GM18505 (cell line): Measurements from ENCODE around the gene LRMDA.

Source experiments
- ATAC-seq: cut with Tn5 transposase; IDR thresholded peaks from one replicate; pipeline ENCODE4 v1.9.1; 2021; ENCODE audit not compliant: unreplicated experiment
- POLR2A ChIP-seq: IDR thresholded peaks from 4 replicates; pipeline ENCODE4 v1.6.1; 2011; ENCODE audit warnings: borderline replicate concordance; ENCODE audit not compliant: insufficient read depth, insufficient read length; ENCODE audit errors: extremely low read depth

LRMDA gene

DNA sequence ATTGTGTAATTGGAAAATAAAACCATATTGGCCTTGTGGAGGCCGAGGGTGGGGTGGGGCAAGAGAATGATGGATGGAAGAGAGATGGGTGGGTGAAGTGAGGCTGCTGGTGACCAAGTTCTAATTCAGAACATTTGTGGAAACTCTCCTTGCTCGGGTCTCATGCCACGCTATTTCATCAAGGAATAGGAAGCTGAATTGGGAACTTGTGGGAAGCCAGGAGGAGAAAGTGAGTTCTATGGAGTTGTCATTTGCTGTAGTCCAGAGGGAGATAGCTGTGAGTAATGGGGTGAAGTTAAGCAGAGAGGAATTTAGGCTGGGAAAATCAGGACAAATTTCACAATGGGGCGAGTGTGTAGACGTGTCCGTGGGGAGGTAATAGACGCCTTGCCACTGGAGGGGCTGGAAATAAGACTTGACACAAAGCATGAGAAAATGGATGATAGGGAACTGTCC, 339.2 kb downstream of the LRMDA start:
- no peak for TF ChIP-seq POLR2A
- ATAC-seq: no peak

DNA sequence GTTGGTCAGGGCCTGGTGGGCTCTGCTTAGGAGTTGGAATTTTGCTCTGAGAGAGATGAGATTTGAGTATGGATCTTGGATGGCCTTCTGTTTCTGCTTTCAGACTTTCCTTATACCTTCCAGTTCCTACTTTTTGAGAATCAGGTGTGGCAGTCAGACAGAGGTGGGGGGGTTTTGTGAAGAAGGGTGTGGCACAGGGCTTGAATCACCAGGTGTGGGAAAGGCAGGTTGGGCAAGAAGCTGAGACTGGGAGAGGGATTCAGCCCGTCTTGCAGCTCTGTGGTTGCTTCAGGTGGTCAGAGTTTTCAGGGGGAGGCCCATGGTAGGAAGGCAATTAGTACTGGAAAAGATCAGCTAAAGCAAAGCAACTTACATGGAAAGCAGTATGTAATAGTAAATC, 340.2 kb downstream of the LRMDA start:
- ATAC-seq: no peak
- TF ChIP-seq POLR2A: no peak

DNA sequence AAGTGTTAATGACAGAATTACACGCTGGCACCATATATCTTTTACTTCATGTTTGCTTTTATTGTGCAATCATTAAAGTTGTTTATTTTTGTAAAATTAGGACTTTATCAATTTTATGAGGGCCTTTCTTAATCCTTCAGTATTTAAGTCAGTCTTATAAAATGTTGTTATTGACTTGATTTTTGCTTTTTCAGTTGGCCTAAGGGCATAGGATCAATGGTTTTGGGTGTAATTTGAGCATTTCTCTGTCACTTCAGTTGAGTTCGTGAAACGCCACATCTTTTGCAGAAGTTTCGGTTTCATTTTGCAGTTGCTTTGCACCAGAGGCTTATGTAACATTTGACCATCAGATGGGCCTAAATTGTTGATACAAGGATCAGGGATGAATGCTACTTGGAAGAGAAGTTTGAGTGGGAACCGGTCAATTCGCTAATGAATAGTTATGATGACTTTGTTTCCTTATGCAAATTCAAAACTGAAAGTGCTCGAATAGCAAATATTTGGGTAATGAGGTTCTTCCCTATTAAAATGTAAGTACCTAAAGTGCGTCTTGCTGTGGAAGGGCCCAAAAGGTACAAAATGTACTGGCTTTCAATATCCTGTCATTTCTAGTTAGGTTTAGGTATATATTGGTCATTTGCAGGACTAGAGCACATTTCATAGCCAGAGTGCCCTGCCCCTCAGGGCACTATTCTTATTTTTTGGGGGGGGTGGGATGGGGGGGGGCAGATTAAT, 340.9 kb downstream of the LRMDA start:
- no peak for ATAC-seq
- no peak for TF ChIP-seq POLR2A

DNA sequence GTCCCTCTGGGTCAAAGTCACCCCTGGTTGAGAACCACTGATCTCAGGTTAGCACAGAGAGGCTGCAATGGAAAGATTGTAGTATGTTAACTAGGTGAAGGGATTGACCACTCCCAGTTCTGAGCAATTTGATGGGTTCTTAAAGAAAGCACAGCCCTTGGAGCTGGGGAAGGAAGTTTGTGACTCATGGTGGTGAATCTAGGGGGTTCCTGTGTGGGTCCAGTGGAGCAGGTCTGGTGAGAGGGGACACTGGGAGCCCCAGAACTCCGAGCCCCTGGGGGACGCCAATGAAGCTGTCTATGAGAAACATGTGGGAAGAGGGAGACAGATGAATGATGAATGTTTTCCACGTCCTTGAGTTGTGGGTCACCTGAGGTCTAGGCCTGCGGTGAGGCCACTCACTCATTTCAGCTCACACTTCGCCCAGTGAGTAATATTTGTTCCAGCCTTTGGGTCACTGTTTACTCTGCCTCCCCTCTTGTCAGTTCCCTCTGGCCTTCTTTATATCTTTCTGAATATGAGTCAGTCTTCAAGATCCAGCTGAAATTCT, 341.9 kb downstream of the LRMDA start:
- ATAC-seq: no peak

DNA sequence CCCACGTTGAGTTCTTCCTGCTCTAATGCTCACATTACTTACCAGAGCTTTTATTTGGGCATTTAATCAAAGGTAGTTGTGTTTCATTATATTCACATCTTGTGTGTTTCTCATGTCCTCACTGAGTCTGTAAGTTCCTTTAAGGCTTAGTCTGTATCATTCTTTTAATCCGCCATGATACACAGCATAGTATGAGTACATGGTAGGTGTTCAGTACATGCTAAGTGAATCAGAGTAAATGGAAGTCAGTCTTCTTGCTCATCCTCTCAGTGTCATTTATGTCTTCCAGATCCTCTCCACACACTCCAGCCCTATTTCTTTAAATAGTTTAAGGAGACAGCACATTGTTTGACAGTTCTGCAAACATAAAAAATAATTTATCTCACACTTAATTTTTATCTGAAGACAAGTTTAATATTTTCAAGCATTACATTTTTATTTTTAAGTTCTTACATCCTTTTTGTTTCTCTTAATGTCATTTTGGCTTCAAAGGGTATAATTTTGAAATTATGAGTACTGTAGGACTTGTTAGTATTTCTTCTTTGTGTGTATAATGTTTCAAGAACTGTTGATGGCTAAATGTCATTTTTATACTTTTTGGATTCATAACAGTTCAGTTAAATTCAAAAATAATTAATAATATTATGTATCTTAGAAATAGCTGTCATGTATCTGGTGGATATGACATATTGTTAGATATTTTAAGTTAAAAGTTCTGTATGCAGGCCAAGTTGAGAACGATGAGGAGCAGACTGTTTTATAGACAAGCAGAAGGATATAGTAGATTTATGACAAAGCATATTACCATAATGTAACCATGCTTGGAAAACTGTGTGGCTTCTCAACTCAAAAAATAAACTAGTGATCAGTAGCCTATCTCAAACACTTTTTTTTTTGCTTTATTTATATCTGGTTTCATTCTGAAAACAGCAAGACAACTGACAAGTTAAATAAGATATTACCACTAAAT, 342.7 kb downstream of the LRMDA start:
- ATAC-seq: no peak
- no peak for TF ChIP-seq POLR2A

More for the DNA sequence above, 341.9 kb downstream of the LRMDA start:
- TF ChIP-seq POLR2A: no peak

DNA sequence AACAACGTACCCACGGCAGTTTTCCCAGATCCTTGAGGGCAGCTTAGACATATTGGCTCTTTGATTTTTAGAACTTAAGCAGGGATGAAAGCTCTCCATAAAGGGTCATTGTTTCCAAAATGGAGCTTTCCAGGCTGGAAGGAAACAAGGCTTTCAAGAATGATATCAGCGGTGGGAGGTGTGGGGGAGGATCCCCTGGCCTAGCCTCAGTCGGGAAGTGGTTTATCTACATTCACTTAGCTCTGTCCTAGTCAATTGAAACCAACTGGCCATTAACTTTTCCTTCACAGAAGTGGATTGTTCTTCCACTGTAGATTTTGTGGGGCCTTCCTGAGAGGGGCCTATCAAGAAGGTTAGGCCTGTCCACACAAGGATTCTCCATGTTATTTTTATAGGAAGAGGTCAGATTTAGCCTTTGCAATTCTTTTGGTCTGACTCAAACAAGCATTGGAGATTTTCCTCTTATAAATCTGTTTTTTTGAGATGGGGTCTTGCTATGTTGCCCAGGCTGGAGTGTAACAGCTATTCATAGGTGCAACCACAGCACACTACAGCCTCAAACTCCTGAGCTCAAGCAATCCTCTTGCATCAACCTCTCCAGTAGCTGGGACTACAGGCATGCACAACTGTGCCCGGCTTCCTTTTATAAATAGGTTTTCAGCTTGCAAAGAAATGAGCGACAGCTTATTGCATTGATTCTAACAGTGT, 343.5 kb downstream of the LRMDA start:
- ATAC-seq: no peak
- TF ChIP-seq POLR2A: no peak

DNA sequence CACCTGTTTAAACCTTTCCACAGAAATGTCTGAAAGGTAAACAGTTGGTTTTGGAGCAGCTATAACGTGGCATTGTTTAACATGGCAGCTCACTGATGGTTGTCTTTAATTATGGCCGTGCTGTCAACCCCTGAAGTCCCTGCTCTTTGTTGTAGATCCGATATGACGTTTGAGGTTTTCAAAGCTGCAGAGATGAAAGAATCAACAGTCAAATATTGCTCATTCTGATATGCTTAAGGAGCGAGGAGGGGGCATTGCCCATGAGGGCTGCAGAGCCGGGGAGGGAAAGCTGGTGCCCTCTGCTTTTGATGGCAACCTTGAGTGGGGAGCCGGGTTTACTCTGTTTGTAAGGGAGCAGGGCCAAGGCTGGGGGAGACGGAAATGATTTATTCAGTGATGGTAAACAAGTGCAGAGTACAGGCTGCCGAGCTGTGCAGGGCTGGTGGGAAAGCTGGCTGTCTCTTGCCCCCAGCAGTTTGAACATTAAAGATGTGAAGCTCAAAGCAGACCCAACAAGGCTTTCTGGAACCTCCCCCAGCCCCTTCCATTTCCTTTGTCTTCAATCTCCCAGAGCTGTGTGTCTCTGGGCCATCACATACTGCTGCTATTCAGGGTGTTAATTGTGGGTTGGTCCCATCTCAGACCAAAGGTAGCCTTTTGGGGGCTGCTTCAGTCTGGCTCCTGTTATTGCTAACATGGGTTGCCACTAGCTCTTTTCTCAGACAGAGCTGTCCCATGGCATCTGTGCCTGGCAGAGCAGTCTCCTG, 345.5 kb downstream of the LRMDA start:
- TF ChIP-seq POLR2A: no peak
- ATAC-seq: no peak

DNA sequence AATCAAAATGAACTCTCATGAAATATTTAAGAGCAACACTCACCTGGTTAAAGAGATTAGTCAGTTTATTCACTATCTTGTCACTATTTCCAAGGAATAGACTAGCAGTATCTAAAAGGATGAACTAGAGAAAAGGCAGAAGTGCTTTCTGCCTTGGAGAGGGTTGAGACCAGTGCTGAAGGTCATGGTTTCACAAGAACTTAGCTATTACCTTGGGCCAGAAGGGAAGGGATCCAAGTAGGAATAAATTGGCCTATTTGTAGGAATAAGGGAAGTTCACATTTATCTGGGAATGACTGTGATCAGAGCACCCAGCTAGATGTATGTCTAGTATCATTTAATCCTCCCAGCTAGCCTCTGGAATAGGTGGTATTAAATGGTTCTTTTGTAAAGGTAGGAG, 347.2 kb downstream of the LRMDA start:
- no peak for ATAC-seq
- TF ChIP-seq POLR2A: no peak

DNA sequence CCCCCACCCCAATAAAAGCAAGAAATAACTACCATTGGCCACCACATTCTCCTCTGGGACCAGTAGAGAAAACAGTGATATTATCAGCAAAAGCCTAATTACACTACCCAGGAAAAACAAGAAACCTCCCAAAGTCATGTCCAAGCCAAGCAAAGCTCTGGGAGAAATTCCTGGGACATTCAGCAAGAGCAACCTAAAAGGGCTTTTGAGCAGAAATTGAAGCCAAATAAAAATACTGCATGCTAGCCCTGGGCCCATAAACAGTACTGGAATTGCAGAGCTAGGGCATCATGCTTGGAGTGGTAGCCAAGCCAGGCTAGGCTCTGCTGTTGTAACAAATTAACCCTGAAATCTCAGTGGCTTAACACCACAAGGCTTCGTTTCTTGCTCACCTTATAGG, 347.9 kb downstream of the LRMDA start:
- no peak for ATAC-seq
- no peak for TF ChIP-seq POLR2A

DNA sequence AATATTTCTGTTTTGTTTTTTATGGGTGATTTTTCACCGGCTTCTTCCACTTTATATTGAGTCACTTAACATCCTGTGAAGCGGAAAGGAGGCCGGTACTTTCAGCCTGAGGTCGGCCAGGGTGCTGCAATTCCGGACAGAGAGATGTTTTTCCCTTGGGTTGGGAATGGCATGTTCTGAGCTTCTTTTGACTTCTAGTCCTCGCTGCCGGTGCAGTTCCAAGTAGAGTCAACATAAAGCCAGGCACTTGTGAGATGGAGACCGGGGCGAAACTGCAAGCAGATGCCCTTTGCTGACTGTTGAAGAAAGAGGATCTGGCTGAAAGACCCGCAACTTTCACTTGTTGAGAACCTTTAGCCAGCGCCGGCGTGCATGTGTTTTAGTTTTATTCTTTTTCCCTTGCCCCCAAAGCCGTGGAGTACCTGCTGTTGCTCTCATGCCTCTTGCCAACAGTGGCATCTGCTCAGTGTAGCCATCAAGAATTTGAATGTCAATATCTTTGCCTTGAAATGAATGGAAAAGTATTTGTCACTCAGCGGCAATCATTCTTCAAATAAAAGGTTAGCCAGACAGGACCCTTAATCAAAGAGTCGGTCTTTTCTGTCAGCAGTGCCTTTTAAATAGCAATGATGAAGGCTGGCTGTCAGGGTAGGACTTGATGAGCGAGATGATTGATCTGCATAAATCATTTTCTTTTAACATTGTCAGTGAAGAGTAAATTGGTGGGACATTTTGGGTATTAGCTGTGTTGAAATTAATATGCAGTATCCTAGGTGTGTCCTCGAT, 351.2 kb downstream of the LRMDA start:
- ATAC-seq: no peak
- no peak for TF ChIP-seq POLR2A

DNA sequence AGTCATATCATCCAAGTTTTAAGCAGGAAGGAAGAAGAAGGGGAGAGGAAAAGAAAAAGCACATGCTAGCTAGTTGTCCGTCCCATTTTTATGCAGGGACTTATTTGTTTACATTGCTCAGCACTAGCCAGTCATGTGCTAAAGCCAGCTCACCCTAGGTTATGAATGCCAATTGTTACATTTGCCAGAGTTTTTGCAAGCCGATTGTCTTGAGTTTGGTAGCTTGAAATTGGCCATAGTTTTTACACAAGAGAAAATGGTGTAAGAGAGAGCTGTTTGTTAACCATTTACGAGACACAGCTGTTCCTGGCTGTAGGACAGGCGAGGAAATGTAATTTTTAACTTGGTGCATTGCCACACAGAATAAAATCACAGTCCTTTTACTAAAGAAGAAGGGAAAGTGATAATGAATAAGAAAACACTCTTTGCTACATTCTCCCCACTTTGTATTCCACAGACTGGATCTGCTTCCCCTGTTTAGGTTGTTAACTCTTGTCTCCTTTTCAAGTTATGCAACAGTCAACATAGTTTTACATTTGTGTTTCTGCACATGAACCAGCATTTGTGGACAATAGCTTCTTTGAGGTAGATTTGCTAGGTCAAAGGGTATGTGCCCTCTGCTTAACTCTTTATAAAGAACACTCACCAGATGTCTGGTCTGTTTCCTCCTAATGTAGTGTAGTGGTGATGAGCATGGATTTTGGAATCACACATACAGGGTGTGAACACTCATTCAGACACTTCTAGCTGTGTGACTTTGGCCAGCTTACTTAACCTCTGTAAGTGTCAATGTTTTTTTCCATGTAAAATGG, 357.2 kb downstream of the LRMDA start:
- TF ChIP-seq POLR2A: no peak
- no peak for ATAC-seq

DNA sequence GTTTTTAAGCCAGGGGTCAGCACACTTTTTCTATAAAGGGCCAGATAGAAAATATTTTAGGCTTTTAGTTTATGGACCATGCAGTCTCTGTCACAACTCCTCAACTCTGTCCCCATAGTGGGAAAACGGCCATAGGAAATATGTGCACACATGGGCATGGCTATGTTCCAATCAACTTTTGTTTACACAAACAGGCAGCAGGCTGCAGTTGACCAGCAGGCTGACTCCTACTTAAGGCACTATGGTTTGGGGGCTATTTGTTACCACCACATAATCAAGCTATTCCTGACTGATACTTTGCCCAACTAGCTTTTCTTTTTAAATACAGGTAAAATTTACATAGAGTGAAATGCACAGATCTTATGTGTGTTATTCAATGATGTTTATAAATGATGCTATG, 362.4 kb downstream of the LRMDA start:
- no peak for ATAC-seq
- no peak for TF ChIP-seq POLR2A

DNA sequence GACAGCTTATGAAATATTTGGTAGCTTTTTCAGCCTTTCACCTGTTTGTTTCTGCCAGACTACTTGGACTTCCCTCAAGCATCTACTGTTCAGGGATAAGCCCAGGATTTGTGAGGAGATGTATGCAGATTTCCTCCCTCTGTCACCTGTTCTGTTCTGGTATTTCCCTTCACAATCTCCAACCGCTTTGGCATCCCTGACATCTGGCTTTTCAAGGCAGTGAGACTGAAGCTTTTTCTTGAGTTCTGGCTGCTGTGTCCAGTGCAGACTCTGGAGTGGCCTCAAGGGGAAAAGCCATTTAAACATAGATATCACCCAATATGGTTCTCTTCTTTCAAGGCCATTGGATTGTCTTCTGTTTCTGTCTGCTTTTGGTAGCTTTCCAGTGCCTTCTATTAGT, 369.7 kb downstream of the LRMDA start:
- no peak for ATAC-seq
- no peak for TF ChIP-seq POLR2A
